Head of caudate nucleus (tissue), 42 donors: ENCODE measurements around the gene DBNL.
A peak's percentile ranks its signal among the peaks of the same experiment; 100 is the strongest.

ENCODE experiments used
- DNase-seq, 42 donors: peaks; one replicate each; pipeline versions ENCODE4 v3.0.0 to v3.0.0-alpha.2; 2020 to 2021; ENCODE audit warnings: mixed read lengths in 7 of 42
- intact Hi-C: fragments of 100-400 bp; cut with DNase I; formaldehyde crosslinking; loops from one replicate; pipeline ENCODE4 v1.15.0; 2022

The DBNL gene

GRCh38 chr7:44085546-44085945 is 41.0 kb downstream of the DBNL start:
- DNase-seq, result no peak
- intact Hi-C loops, result no loop called here

- intact Hi-C loops, result no loop called here
- DNase-seq, result no peak
Observed at GRCh38 chr7:44086627-44087026, 42.1 kb downstream of the DBNL start.

- DNase-seq, result peak in 17 of 42 donors; percentile 20 to 67 (median 53)
- intact Hi-C loops, result no loop called here
Observed at GRCh38 chr7:44087911-44088838, 43.7 kb downstream of the DBNL start.

GRCh38 chr7:44093102-44093641 is 48.7 kb downstream of the DBNL start:
- DNase-seq, result no peak
- intact Hi-C loops, result no loop called here

- no peak for DNase-seq
- intact Hi-C loops, result no loop called here
Observed at GRCh38 chr7:44094365-44094764, 49.9 kb downstream of the DBNL start.

GRCh38 chr7:44094883-44095592 is 50.5 kb downstream of the DBNL start:
- intact Hi-C loops, result no loop called here

GRCh38 chr7:44095781-44096180 is 51.3 kb downstream of the DBNL start:
- intact Hi-C loops, result no loop called here
- no peak for DNase-seq

More at GRCh38 chr7:44094883-44095592, 50.5 kb downstream of the DBNL start:
- DNase-seq, result no peak

- intact Hi-C loops, result no loop called here
- no peak for DNase-seq
Observed at GRCh38 chr7:44096326-44096881, 51.9 kb downstream of the DBNL start.

- intact Hi-C loops, result no loop called here
- DNase-seq, result no peak
Observed at GRCh38 chr7:44097064-44097932, 52.8 kb downstream of the DBNL start.

GRCh38 chr7:44098092-44099068 is 53.9 kb downstream of the DBNL start:
- DNase-seq, result no peak

GRCh38 chr7:44099669-44100068 is 55.2 kb downstream of the DBNL start:
- intact Hi-C loops, result no loop called here
- no peak for DNase-seq

More at GRCh38 chr7:44098092-44099068, 53.9 kb downstream of the DBNL start:
- intact Hi-C loops, result no loop called here

GRCh38 chr7:44100458-44101302 is 56.2 kb downstream of the DBNL start:
- intact Hi-C loops, result no loop called here
- DNase-seq, result peak in 21 of 42 donors; percentile 23 to 85 (median 60)

GRCh38 chr7:44101303-44101965 is 56.9 kb downstream of the DBNL start:
- no peak for DNase-seq
- intact Hi-C loops, result no loop called here

GRCh38 chr7:44101966-44102845 is 57.7 kb downstream of the DBNL start:
- intact Hi-C loops, result no loop called here
- peak in 6 of 42 donors; percentile 43 to 72 (median 52) for DNase-seq
